ENCODE data around the gene TAC4. TPM values are rescaled to one million over a fixed set of nuclear protein-coding genes. Genes with fewer than 3 reads are reported as not detected.
"Not testable (repeated sequence)": the region's sequence is repeated elsewhere in the genome, so short reads cannot be mapped to it uniquely, and the experiment has no call there.

The TAC4 gene
- total and polyA plus RNA-seq, 4 experiments from 2014 or later: not detected

DNA sequence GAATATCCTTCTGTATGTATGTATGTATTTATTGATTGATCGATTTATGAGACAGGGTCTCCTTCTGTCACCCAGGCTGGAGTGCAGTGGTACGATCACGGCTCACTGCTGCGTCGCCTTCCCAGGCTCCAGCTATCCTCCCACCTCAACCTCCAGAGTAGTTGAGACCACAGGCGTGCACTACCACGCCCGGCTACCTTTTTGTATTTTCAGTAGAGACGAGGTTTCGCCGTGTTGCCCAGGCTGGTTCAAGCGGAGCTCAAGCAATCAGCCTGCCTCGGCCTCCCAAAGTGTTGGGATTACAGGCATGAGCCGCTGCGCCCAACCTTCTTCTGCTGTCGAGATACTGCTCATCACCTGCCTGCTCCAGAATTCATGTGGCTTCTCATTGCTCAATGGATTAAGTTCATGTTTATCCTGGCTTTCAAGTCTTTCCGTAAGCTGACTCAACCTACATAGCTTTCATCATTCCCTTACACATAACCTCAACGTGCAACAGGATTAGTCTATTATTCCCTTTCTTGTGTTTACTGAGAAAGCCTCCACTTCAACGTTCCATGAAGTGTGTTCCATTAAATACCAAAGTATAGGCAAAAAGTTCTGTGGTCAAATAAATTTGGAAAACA lies 13.6 kb downstream of the TAC4 start:
- no peaks in the 10 kb centered on the region for H3K4me1 ChIP-seq (ENCODE audit: insufficient read depth, low read length)
- Mint-ChIP-seq H3K4me1 (peaks cover 0 to 12% (median 8%) of the 10 kb centered on the region in 4 donors), H3K4me3 (no peak overlapping the region), H3K27ac (no peak overlapping the region), H3K27me3 (no peaks in the 10 kb centered on the region), H3K9me3 (no peaks in the 10 kb centered on the region), H3K36me3 (peaks cover 34 to 68% of the 10 kb centered on the region in 2 donors)
- H3K36me3 ChIP-seq (ENCODE audit: insufficient read depth, low read length): peaks cover 23% of the 10 kb centered on the region
- POLR2A ChIA-PET (ENCODE audit: partially characterized antibody): no interaction called here
- no peaks in the 10 kb centered on the region for H3K9me3 ChIP-seq (ENCODE audit: control insufficient read depth in 1 of 2, low read length in 2 of 2)
- no peak overlapping the region for H3K27ac ChIP-seq (ENCODE audit: low read depth, low read length)
- no peak for DNase-seq
- H3K27me3 ChIP-seq (ENCODE audit: insufficient read depth, low read length): no peaks in the 10 kb centered on the region
- H3K4me3 ChIP-seq (ENCODE audit: low read length in 2 of 2): no peak overlapping the region
- intact Hi-C loops (cut with micrococcal nuclease): no loop called here
- CTCF ChIA-PET (ENCODE audit: partially characterized antibody): interaction anchor here (1.6 kb wide), 1 partner anchor 12 kb away, joined by 3 read pairs; no protein-coding TSS in a partner anchor

DNA sequence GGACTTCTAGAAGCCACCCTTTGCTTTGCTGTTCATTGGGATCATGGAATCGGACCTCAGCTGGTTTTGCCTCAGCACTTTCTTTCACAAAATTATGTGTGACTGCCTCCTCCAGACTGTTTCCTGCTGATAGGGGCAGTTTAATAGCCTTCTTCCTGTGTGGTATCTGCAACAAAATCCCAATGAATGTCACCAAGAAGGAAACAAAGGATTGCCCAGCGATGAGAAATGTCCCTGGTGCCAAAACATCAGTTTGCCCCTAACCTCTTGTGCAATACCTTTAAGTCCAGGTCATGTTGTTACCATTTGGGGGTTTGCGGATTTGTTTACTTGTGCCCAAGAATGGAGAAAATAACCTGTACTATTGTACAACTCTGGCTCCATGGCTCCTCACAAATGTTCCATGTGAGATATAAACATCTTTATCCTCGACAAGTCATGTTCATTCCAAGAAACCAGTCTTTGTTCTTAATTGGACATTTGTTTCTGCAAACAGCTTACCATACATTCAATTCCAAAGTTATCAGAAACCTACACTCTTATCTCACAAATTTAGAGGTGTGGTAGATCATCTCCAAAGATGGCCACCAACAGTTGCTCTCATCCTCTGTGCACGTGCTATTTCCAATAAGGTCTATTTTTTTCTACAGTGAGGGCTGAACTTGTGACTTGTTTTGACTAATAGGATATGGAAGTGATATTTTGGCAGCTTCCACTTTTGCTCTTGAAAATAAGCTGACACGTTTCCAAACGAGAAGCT lies 14.8 kb downstream of the TAC4 start:
- POLR2A ChIA-PET (ENCODE audit: partially characterized antibody): interaction anchor here (0.9 to 1.1 kb wide), 2 partner anchors 10 to 19 kb away, joined by 3 read pairs; no protein-coding TSS in a partner anchor
- Mint-ChIP-seq H3K27ac (peak overlapping the region in 3 of 7 donors; percentile 4 to 44 (median 24)), H3K4me3 (no peak overlapping the region), H3K4me1 (peaks cover 0 to 8% (median 7%) of the 10 kb centered on the region in 4 donors), H3K36me3 (peaks cover 43 to 76% of the 10 kb centered on the region in 2 donors), H3K9me3 (no peaks in the 10 kb centered on the region), H3K27me3 (no peaks in the 10 kb centered on the region)
- Histone ChIP-seq H3K27me3 (ENCODE audit: insufficient read depth, low read length) (no peaks in the 10 kb centered on the region), H3K4me3 (ENCODE audit: low read length in 2 of 2) (no peak overlapping the region), H3K9me3 (ENCODE audit: control insufficient read depth in 1 of 2, low read length in 2 of 2) (no peaks in the 10 kb centered on the region), H3K4me1 (ENCODE audit: insufficient read depth, low read length) (no peaks in the 10 kb centered on the region), H3K36me3 (ENCODE audit: insufficient read depth, low read length) (peaks cover 33% of the 10 kb centered on the region), H3K27ac (ENCODE audit: low read depth, low read length) (no peak overlapping the region)
- intact Hi-C loops (cut with micrococcal nuclease): no loop called here
- CTCF ChIA-PET (ENCODE audit: partially characterized antibody): interaction anchor here (1.6 kb wide), 1 partner anchor 11 kb away, joined by 3 read pairs; no protein-coding TSS in a partner anchor
- DNase-seq: no peak

DNA sequence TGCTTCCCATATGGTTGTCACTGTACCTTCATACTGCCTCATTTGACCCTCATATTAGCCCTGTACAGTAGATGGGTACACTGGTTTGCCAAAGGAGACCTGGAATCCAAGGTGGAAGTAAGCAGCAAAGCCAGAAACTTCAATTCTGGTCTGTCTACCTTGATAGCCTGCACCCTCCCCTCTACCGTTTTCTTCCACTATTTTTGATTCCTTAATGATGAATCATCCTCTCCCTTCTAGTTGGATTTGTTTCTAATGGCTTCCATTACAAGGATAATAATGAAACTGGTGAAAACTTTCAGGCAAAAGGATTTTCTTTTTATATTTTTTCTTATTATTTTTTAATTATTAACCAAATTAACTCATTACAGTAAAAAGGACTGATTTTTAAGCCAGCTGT lies 17.3 kb downstream of the TAC4 start:
- no peaks in the 10 kb centered on the region for H3K9me3 ChIP-seq (ENCODE audit: control insufficient read depth in 1 of 2, low read length in 2 of 2)
- Mint-ChIP-seq H3K36me3 (peaks cover 57 to 85% of the 10 kb centered on the region in 2 donors), H3K4me1 (peaks cover 0 to 4% (median 2%) of the 10 kb centered on the region in 4 donors), H3K9me3 (no peaks in the 10 kb centered on the region), H3K27me3 (no peaks in the 10 kb centered on the region), H3K27ac (peak overlapping the region in 1 of 7 donors; percentile 37), H3K4me3 (no peak overlapping the region)
- DNase-seq: no peak
- no peak overlapping the region for H3K27ac ChIP-seq (ENCODE audit: low read depth, low read length)
- H3K36me3 ChIP-seq (ENCODE audit: insufficient read depth, low read length): peaks cover 55% of the 10 kb centered on the region
- H3K27me3 ChIP-seq (ENCODE audit: insufficient read depth, low read length): no peaks in the 10 kb centered on the region
- intact Hi-C loops (cut with micrococcal nuclease): no loop called here
- POLR2A ChIA-PET (ENCODE audit: partially characterized antibody): interaction anchor here (1.3 to 1.9 kb wide), 3 partner anchors 13 to 15 kb away, joined by 3 to 6 read pairs (median 3); no protein-coding TSS in a partner anchor
- H3K4me3 ChIP-seq (ENCODE audit: low read length in 2 of 2): no peak overlapping the region
- no peaks in the 10 kb centered on the region for H3K4me1 ChIP-seq (ENCODE audit: insufficient read depth, low read length)
- CTCF ChIA-PET (ENCODE audit: partially characterized antibody): interaction anchor here (1.0 to 1.2 kb wide), 2 partner anchors 166 to 273 kb away, joined by 3 read pairs; no protein-coding TSS in a partner anchor

DNA sequence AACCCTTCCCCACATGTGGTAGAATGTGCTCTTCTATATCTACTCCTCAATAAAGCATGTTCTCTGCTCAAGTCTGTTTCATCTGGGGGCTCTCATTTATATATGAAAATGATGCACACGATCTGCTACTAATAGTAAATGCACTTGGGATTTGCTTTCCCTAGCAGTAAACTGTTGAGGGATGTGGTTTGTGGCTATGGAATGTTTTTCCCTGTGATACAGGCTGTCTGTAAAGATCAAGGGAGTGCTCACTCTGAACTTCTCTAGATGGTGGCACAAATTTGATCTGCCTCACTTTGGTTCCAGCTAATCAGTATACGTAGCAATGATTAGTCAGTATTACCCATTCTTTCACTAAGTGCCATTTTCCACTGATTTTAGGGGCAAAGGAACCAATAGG lies 18.8 kb downstream of the TAC4 start:
- CTCF ChIA-PET (ENCODE audit: partially characterized antibody): interaction anchor here (1.5 kb wide), 1 partner anchor 168 kb away, joined by 3 read pairs; no protein-coding TSS in a partner anchor
- Histone ChIP-seq H3K27me3 (ENCODE audit: insufficient read depth, low read length) (no peaks in the 10 kb centered on the region), H3K4me1 (ENCODE audit: insufficient read depth, low read length) (no peaks in the 10 kb centered on the region), H3K4me3 (ENCODE audit: low read length in 2 of 2) (no peak overlapping the region), H3K9me3 (ENCODE audit: control insufficient read depth in 1 of 2, low read length in 2 of 2) (no peaks in the 10 kb centered on the region), H3K36me3 (ENCODE audit: insufficient read depth, low read length) (peaks cover 61% of the 10 kb centered on the region), H3K27ac (ENCODE audit: low read depth, low read length) (no peak overlapping the region)
- Mint-ChIP-seq H3K4me3 (no peak overlapping the region), H3K27me3 (no peaks in the 10 kb centered on the region), H3K27ac (no peak overlapping the region), H3K36me3 (peaks cover 55 to 86% of the 10 kb centered on the region in 2 donors), H3K9me3 (no peaks in the 10 kb centered on the region), H3K4me1 (no peaks in the 10 kb centered on the region)
- POLR2A ChIA-PET (ENCODE audit: partially characterized antibody): interaction anchor here (0.8 to 1.6 kb wide), 2 partner anchors 9 to 17 kb away, joined by 3 to 5 read pairs; no protein-coding TSS in a partner anchor
- intact Hi-C loops (cut with micrococcal nuclease): no loop called here
- DNase-seq: no peak

DNA sequence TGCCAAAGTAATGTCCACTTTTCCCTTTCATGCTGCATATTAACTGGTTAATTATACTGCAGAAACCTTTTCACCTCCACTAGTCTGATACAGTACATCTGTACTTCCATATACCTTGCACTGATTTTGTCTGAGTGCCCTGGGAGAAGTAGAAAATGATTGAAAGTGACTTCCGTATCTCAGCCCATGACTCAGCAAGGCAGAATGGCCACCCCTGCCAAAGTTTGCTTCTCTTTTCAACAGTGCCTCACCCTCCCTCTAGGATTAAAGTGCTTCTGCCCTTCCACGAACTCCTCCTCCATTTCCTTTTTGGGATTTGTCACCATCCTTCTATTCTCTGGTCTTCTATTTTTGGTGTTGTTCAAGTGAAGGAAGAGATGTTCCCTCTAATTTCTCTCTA lies 19.5 kb downstream of the TAC4 start:
- H3K4me3 Mint-ChIP-seq; H3K4me3 ChIP-seq (ENCODE audit: low read length in 2 of 2); H3K27ac ChIP-seq (ENCODE audit: low read depth, low read length); H3K27me3 Mint-ChIP-seq; H3K9me3 ChIP-seq (ENCODE audit: control insufficient read depth in 1 of 2, low read length in 2 of 2); DNase-seq; H3K4me1 ChIP-seq (ENCODE audit: insufficient read depth, low read length); H3K27me3 ChIP-seq (ENCODE audit: insufficient read depth, low read length); H3K4me1 Mint-ChIP-seq; intact Hi-C loops (cut with micrococcal nuclease); POLR2A ChIA-PET (ENCODE audit: partially characterized antibody); H3K9me3 Mint-ChIP-seq: not testable (repeated sequence)
- peak overlapping the region in 3 of 7 donors; percentile 30 to 81 (median 39) for H3K27ac Mint-ChIP-seq
- peaks cover 55 to 87% of the 10 kb centered on the region in 2 donors for H3K36me3 Mint-ChIP-seq
- peaks cover 63% of the 10 kb centered on the region for H3K36me3 ChIP-seq (ENCODE audit: insufficient read depth, low read length)
- CTCF ChIA-PET (ENCODE audit: partially characterized antibody): interaction anchor here (1.5 kb wide), 1 partner anchor 168 kb away, joined by 3 read pairs; no protein-coding TSS in a partner anchor

DNA sequence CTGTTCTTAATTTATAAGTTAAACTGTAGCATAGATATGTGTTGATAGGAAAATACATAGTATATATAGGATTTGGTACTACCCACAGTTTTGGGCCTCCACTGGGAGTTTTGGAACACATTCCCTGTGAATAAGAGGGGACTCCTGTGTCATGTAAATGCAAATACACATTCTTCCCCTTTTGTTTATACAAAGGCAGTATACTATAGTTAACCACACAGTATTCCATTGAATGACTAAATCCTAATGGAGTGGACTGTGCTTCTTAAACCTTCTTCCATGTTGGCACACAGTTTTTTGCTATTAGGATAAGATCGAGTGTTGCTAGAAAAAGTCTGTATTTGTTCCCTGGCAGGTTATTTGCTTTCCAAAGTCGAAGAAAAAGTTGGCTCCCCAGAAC lies 22.2 kb downstream of the TAC4 start:
- Histone ChIP-seq H3K27me3 (ENCODE audit: insufficient read depth, low read length) (no peaks in the 10 kb centered on the region), H3K9me3 (ENCODE audit: control insufficient read depth in 1 of 2, low read length in 2 of 2) (no peaks in the 10 kb centered on the region), H3K4me3 (ENCODE audit: low read length in 2 of 2) (no peak overlapping the region), H3K27ac (ENCODE audit: low read depth, low read length) (no peak overlapping the region), H3K4me1 (ENCODE audit: insufficient read depth, low read length) (peaks cover 13% of the 10 kb centered on the region), H3K36me3 (ENCODE audit: insufficient read depth, low read length) (peaks cover 86% of the 10 kb centered on the region)
- no peaks in the 10 kb centered on the region for H3K9me3 Mint-ChIP-seq
- no peak for DNase-seq
- peaks cover 74 to 89% of the 10 kb centered on the region in 2 donors for H3K36me3 Mint-ChIP-seq
- no peak overlapping the region for H3K27ac Mint-ChIP-seq
- intact Hi-C loops (cut with micrococcal nuclease): no loop called here
- H3K4me1 Mint-ChIP-seq: peaks cover 8 to 12% (median 10%) of the 10 kb centered on the region in 4 donors
- no peak overlapping the region for H3K4me3 Mint-ChIP-seq
- POLR2A ChIA-PET (ENCODE audit: partially characterized antibody): no interaction called here
- no peaks in the 10 kb centered on the region for H3K27me3 Mint-ChIP-seq
- CTCF ChIA-PET (ENCODE audit: partially characterized antibody): no interaction called here

DNA sequence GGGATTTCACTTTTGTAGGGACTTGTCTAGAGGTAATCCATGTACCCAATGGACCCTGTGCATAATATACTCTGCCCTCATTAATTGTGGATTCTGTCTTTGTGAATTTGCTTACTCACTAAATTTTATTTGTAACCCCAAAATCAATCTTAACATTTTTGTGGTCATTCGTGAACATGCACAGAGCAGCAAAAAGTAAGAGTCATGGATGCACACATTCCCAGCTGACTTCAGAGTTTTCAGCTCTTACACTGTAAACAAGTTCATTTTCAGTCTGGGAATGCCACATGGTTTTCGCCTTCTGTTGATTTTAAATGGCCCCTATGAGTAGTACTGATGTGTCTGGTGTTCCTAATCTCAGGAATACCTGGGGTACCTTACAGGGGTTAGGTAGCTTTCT lies 24.3 kb downstream of the TAC4 start:
- intact Hi-C loops (cut with micrococcal nuclease): no loop called here
- Mint-ChIP-seq H3K27me3 (no peaks in the 10 kb centered on the region), H3K27ac (peak overlapping the region in 1 of 7 donors; percentile 47), H3K9me3 (peaks cover 0 to 1% (median 0%) of the 10 kb centered on the region in 8 donors), H3K4me3 (no peak overlapping the region), H3K4me1 (peaks cover 17 to 31% (median 24%) of the 10 kb centered on the region in 4 donors), H3K36me3 (peaks cover 70 to 79% of the 10 kb centered on the region in 2 donors)
- Histone ChIP-seq H3K4me1 (ENCODE audit: insufficient read depth, low read length) (peaks cover 33% of the 10 kb centered on the region), H3K27ac (ENCODE audit: low read depth, low read length) (no peak overlapping the region), H3K27me3 (ENCODE audit: insufficient read depth, low read length) (no peaks in the 10 kb centered on the region), H3K4me3 (ENCODE audit: low read length in 2 of 2) (no peak overlapping the region), H3K36me3 (ENCODE audit: insufficient read depth, low read length) (peaks cover 72% of the 10 kb centered on the region), H3K9me3 (ENCODE audit: control insufficient read depth in 1 of 2, low read length in 2 of 2) (no peaks in the 10 kb centered on the region)
- POLR2A ChIA-PET (ENCODE audit: partially characterized antibody): no interaction called here
- CTCF ChIA-PET (ENCODE audit: partially characterized antibody): no interaction called here
- no peak for DNase-seq

All from CD4-positive, alpha-beta memory T cell (primary cell).